Measurements from ENCODE around the gene ARL5C.

DNA sequence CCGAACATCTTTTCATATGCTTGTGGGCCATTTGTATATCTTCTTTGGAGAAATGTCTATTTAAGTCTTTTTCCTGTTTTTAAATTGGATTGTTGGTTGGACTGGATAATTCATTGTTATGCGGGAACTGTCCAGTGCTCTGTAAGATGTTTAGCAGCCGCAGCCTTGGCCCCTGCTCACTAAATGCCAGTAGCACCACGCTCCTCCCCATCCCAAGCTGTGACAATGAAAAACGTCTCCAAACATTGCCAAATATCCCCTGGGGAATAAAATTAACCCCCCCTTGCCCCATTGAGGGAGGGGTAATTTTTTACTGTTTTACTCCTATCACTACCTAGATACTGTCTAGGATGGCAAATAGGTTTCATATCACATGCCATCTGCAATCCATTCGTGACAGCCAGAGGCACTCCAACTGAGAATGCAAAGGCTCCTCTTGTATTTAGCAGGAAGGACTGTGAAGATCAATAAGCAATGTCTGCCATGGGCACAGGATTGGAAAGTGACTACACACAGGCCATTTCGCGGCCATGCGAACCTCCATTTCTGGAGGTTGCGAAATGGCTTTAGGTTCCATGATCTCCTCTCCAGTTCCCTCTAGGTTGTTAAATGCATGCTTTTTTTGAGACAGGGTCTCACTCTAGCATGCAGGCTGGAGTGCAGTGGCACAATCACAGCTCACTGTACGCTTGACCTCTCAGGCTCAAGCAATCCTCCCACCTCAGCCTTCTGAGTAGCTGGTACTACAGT is 23.9 kb downstream of the ARL5C start:
- TF ChIP-seq, protein P1, sequence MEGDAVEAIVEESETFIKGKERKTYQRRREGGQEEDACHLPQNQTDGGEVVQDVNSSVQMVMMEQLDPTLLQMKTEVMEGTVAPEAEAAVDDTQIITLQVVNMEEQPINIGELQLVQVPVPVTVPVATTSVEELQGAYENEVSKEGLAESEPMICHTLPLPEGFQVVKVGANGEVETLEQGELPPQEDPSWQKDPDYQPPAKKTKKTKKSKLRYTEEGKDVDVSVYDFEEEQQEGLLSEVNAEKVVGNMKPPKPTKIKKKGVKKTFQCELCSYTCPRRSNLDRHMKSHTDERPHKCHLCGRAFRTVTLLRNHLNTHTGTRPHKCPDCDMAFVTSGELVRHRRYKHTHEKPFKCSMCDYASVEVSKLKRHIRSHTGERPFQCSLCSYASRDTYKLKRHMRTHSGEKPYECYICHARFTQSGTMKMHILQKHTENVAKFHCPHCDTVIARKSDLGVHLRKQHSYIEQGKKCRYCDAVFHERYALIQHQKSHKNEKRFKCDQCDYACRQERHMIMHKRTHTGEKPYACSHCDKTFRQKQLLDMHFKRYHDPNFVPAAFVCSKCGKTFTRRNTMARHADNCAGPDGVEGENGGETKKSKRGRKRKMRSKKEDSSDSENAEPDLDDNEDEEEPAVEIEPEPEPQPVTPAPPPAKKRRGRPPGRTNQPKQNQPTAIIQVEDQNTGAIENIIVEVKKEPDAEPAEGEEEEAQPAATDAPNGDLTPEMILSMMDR (IDR thresholded peaks at IDR 0.05), result no peak
- TF ChIP-seq POLR2A (IDR thresholded peaks at IDR 0.05), result no peak

Data from thyroid gland (tissue), 4 donors.